ENCODE results near the gene IQSEC1.
"Not testable (repeated sequence)": the region's sequence is repeated elsewhere in the genome, so short reads cannot be mapped to it uniquely, and the experiment has no call there.

Gene IQSEC1

GRCh38 chr3:12879191-12879815, 193.9 kb downstream of the IQSEC1 start:
- no peak overlapping the region for H3K27ac ChIP-seq (ENCODE audit: low read depth, low read length)
- no peaks in the 10 kb centered on the region for H3K27me3 ChIP-seq (ENCODE audit: low read length)
- H3K4me2 ChIP-seq (ENCODE audit: low read depth, low read length, poor library complexity, severe bottlenecking): no peak overlapping the region
- H2AFZ ChIP-seq (ENCODE audit: low read depth, low read length, severe bottlenecking): no peak overlapping the region
- no peaks in the 10 kb centered on the region for H3F3A ChIP-seq (ENCODE audit: insufficient read depth)
- H4K20me1 ChIP-seq (ENCODE audit: low read depth, low read length): no peaks in the 10 kb centered on the region
- no peaks in the 10 kb centered on the region for H3K9me3 ChIP-seq (ENCODE audit: insufficient read depth, low read length)
- no peaks in the 10 kb centered on the region for H3K9me2 ChIP-seq (replicated peaks; ENCODE audit: insufficient read depth, low read length)
- H3K4me3 ChIP-seq (ENCODE audit: insufficient read depth, low read length, poor library complexity, severe bottlenecking): no peak overlapping the region
- no peak overlapping the region for H3K9ac ChIP-seq (ENCODE audit: low read length)
- H3K79me2 ChIP-seq (ENCODE audit: insufficient read depth, low read length): no peaks in the 10 kb centered on the region
- no peaks in the 10 kb centered on the region for H3K36me3 ChIP-seq (ENCODE audit: low read length)
- TF ChIP-seq, protein P1, sequence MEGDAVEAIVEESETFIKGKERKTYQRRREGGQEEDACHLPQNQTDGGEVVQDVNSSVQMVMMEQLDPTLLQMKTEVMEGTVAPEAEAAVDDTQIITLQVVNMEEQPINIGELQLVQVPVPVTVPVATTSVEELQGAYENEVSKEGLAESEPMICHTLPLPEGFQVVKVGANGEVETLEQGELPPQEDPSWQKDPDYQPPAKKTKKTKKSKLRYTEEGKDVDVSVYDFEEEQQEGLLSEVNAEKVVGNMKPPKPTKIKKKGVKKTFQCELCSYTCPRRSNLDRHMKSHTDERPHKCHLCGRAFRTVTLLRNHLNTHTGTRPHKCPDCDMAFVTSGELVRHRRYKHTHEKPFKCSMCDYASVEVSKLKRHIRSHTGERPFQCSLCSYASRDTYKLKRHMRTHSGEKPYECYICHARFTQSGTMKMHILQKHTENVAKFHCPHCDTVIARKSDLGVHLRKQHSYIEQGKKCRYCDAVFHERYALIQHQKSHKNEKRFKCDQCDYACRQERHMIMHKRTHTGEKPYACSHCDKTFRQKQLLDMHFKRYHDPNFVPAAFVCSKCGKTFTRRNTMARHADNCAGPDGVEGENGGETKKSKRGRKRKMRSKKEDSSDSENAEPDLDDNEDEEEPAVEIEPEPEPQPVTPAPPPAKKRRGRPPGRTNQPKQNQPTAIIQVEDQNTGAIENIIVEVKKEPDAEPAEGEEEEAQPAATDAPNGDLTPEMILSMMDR (IDR thresholded peaks at IDR 0.05; ENCODE audit: insufficient read depth, low read length, poor library complexity, severe bottlenecking): no peak
- no peak for TF ChIP-seq EZH2phosphoT487 (conservative IDR thresholded peaks at IDR 0.05; ENCODE audit: low read length)

DNA sequence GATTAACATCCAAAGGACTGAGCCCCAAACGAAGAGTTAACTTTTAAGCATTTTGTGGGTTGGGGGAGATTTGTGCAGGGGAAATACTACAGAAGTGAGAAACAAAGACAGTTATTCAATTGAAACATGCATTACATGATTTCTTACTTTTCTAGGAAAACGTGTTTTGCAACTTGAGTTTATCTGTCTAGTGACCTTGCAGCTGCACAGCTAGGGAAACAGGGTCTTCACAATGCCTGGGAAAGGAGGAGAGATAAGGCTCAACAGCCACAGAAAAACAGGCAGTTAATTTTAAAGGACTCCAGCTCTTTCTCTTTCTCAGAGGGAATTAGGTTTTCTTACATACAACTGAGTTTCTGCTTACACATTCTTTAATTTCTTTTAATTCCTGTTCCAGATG, 194.5 kb downstream of the IQSEC1 start:
- H3K79me2 ChIP-seq (ENCODE audit: insufficient read depth, low read length); H3K4me2 ChIP-seq (ENCODE audit: low read depth, low read length, poor library complexity, severe bottlenecking); H3F3A ChIP-seq (ENCODE audit: insufficient read depth); H2AFZ ChIP-seq (ENCODE audit: low read depth, low read length, severe bottlenecking); H3K27me3 ChIP-seq (ENCODE audit: low read length); H4K20me1 ChIP-seq (ENCODE audit: low read depth, low read length); H3K9ac ChIP-seq (ENCODE audit: low read length); H3K9me2 ChIP-seq (replicated peaks; ENCODE audit: insufficient read depth, low read length); H3K27ac ChIP-seq (ENCODE audit: low read depth, low read length); H3K36me3 ChIP-seq (ENCODE audit: low read length); H3K9me3 ChIP-seq (ENCODE audit: insufficient read depth, low read length); H3K4me3 ChIP-seq (ENCODE audit: insufficient read depth, low read length, poor library complexity, severe bottlenecking): not testable (repeated sequence)

DNA sequence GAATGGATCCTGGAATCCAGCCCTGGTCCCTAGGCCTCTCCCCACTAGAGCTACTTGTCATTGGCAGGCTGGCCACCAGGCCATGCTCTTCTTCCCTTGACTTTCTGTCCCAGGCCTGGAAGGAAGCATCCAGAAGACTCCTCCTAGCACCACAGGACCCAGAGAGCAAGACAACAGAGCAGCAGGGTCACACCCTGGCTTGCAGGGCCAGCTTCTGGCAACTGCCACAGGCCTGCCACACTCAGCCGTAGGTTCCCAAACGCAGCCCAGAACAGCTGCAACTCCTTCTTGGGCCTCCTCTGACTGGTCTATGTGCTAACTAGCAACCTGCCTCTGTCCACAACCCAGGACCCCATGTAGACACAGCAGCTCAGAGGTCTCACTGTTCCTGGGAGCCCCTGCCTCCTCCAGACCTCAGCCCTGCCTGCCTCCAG, 195.1 kb downstream of the IQSEC1 start:
- Histone ChIP-seq H2AFZ (ENCODE audit: low read depth, low read length, severe bottlenecking) (no peak overlapping the region), H3K9me2 (replicated peaks; ENCODE audit: insufficient read depth, low read length) (no peaks in the 10 kb centered on the region), H3K27me3 (ENCODE audit: low read length) (no peaks in the 10 kb centered on the region), H3K79me2 (ENCODE audit: insufficient read depth, low read length) (no peaks in the 10 kb centered on the region), H3K9ac (ENCODE audit: low read length) (no peak overlapping the region), H3K27ac (ENCODE audit: low read depth, low read length) (no peak overlapping the region), H4K20me1 (ENCODE audit: low read depth, low read length) (no peaks in the 10 kb centered on the region), H3K4me2 (ENCODE audit: low read depth, low read length, poor library complexity, severe bottlenecking) (no peak overlapping the region), H3K9me3 (ENCODE audit: insufficient read depth, low read length) (no peaks in the 10 kb centered on the region), H3K36me3 (ENCODE audit: low read length) (no peaks in the 10 kb centered on the region), H3K4me3 (ENCODE audit: insufficient read depth, low read length, poor library complexity, severe bottlenecking) (no peak overlapping the region), H3F3A (ENCODE audit: insufficient read depth) (no peaks in the 10 kb centered on the region)
- TF ChIP-seq, protein P1 (IDR thresholded peaks at IDR 0.05; ENCODE audit: insufficient read depth, low read length, poor library complexity, severe bottlenecking): no peak

DNA sequence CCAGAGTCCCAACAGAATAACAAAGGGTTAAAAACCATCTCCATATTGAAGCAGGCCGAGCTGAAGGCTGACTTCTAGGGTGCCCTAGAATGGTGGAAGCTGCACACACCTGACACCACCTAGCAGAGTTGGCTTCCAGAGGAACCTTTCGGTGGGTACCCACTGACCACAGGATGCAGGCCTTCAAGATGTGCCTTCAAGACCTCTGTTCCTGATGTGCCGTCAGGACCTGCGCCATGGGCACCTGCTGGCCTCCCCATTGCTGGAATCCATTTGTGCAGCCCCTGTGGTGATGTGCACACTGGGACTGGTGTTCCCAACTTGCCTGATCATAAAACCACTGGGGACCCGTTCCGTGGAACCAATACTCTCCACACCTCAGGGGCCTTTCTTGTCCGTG, 196.2 kb downstream of the IQSEC1 start:
- Histone ChIP-seq H3K9me3 (ENCODE audit: insufficient read depth, low read length) (no peaks in the 10 kb centered on the region), H3K4me2 (ENCODE audit: low read depth, low read length, poor library complexity, severe bottlenecking) (no peak overlapping the region), H3K27ac (ENCODE audit: low read depth, low read length) (no peak overlapping the region), H3K4me3 (ENCODE audit: insufficient read depth, low read length, poor library complexity, severe bottlenecking) (no peak overlapping the region), H4K20me1 (ENCODE audit: low read depth, low read length) (no peaks in the 10 kb centered on the region), H3K36me3 (ENCODE audit: low read length) (no peaks in the 10 kb centered on the region), H2AFZ (ENCODE audit: low read depth, low read length, severe bottlenecking) (no peak overlapping the region), H3K27me3 (ENCODE audit: low read length) (no peaks in the 10 kb centered on the region), H3K9ac (ENCODE audit: low read length) (no peak overlapping the region), H3K79me2 (ENCODE audit: insufficient read depth, low read length) (no peaks in the 10 kb centered on the region), H3K9me2 (replicated peaks; ENCODE audit: insufficient read depth, low read length) (no peaks in the 10 kb centered on the region), H3F3A (ENCODE audit: insufficient read depth) (no peaks in the 10 kb centered on the region)
- TF ChIP-seq, protein P1 (IDR thresholded peaks at IDR 0.05; ENCODE audit: insufficient read depth, low read length, poor library complexity, severe bottlenecking): no peak
- TF ChIP-seq EZH2phosphoT487 (conservative IDR thresholded peaks at IDR 0.05; ENCODE audit: low read length): no peak
